Measurements from ENCODE around the gene GIMD1. TPM values are rescaled to one million over a fixed set of nuclear protein-coding genes. Genes with fewer than 3 reads are reported as not detected.

GIMD1 gene
- total and polyA plus RNA-seq, 2 donors from 2014 or later, result not detected

- H3K27me3 ChIP-seq (ENCODE audit: control insufficient read depth, insufficient read depth, low read length), result no peaks in the 10 kb centered on the region
- H3K4me1 ChIP-seq (ENCODE audit: control insufficient read depth in 2 of 3, insufficient read depth in 2 of 3, low read depth in 1 of 3, low read length in 3 of 3), result no peaks in the 10 kb centered on the region
- intact Hi-C loops (cut with DNase I), result no loop called here
- no peaks in the 10 kb centered on the region for H3K9me3 ChIP-seq (ENCODE audit: control insufficient read depth in 2 of 3, insufficient read depth in 1 of 3, low read length in 3 of 3)
- TF ChIP-seq CTCF (IDR thresholded peaks at IDR 0.05; ENCODE audit: borderline replicate concordance, extremely low read depth, insufficient read depth), result no peak
- H3K9ac ChIP-seq (ENCODE audit: low read length in 3 of 3), result no peak overlapping the region
- H3K4me3 ChIP-seq (ENCODE audit: low read length in 3 of 3), result no peak overlapping the region
- DNase-seq (no peak), FAIRE-seq (no peak)
- H3K27ac ChIP-seq (ENCODE audit: low read depth in 2 of 2, low read length in 2 of 2), result no peak overlapping the region
- peaks cover 4 to 9% (median 5%) of the 10 kb centered on the region in 3 donors for H3K36me3 ChIP-seq (ENCODE audit: control insufficient read depth in 2 of 3, insufficient read depth in 3 of 3, low read length in 3 of 3)
Observed at GRCh38 chr4:106347167-106347566, 21.4 kb downstream of the GIMD1 start.

GRCh38 chr4:106344647-106344970, 24.0 kb downstream of the GIMD1 start:
- no peaks in the 10 kb centered on the region for H3K4me1 ChIP-seq (ENCODE audit: control insufficient read depth in 2 of 3, insufficient read depth in 2 of 3, low read depth in 1 of 3, low read length in 3 of 3)
- H3K9me3 ChIP-seq (ENCODE audit: control insufficient read depth in 2 of 3, insufficient read depth in 1 of 3, low read length in 3 of 3), result no peaks in the 10 kb centered on the region
- FAIRE-seq (no peak), DNase-seq (no peak)
- no peak overlapping the region for H3K4me3 ChIP-seq (ENCODE audit: low read length in 3 of 3)
- intact Hi-C loops (cut with DNase I), result no loop called here
- no peaks in the 10 kb centered on the region for H3K27me3 ChIP-seq (ENCODE audit: control insufficient read depth, insufficient read depth, low read length)
- peaks cover 4 to 6% (median 4%) of the 10 kb centered on the region in 3 donors for H3K36me3 ChIP-seq (ENCODE audit: control insufficient read depth in 2 of 3, insufficient read depth in 3 of 3, low read length in 3 of 3)
- H3K27ac ChIP-seq (ENCODE audit: low read depth in 2 of 2, low read length in 2 of 2), result no peak overlapping the region
- no peak for TF ChIP-seq CTCF (IDR thresholded peaks at IDR 0.05; ENCODE audit: borderline replicate concordance, extremely low read depth, insufficient read depth)
- no peak overlapping the region for H3K9ac ChIP-seq (ENCODE audit: low read length in 3 of 3)

- FAIRE-seq (no peak), DNase-seq (no peak)
- no peak overlapping the region for H3K27ac ChIP-seq (ENCODE audit: low read depth in 2 of 2, low read length in 2 of 2)
- H3K4me3 ChIP-seq (ENCODE audit: low read length in 3 of 3), result no peak overlapping the region
- no peaks in the 10 kb centered on the region for H3K9me3 ChIP-seq (ENCODE audit: control insufficient read depth in 2 of 3, insufficient read depth in 1 of 3, low read length in 3 of 3)
- H3K27me3 ChIP-seq (ENCODE audit: control insufficient read depth, insufficient read depth, low read length), result no peaks in the 10 kb centered on the region
- TF ChIP-seq CTCF (IDR thresholded peaks at IDR 0.05; ENCODE audit: borderline replicate concordance, extremely low read depth, insufficient read depth), result no peak
- intact Hi-C loops (cut with DNase I), result no loop called here
- no peak overlapping the region for H3K9ac ChIP-seq (ENCODE audit: low read length in 3 of 3)
- peaks cover 0 to 6% (median 4%) of the 10 kb centered on the region in 3 donors for H3K36me3 ChIP-seq (ENCODE audit: control insufficient read depth in 2 of 3, insufficient read depth in 3 of 3, low read length in 3 of 3)
- no peaks in the 10 kb centered on the region for H3K4me1 ChIP-seq (ENCODE audit: control insufficient read depth in 2 of 3, insufficient read depth in 2 of 3, low read depth in 1 of 3, low read length in 3 of 3)
Observed at GRCh38 chr4:106343865-106344646, 24.5 kb downstream of the GIMD1 start.

Measured in kidney (tissue), 14 donors.